ENCODE measurements around the gene WDR86. TPM values are rescaled to one million over a fixed set of nuclear protein-coding genes. Genes with fewer than 3 reads are reported as not detected.

Gene WDR86
- total RNA-seq, 1 donor from 2014 or later: 82.9 TPM

- H3K36me3 Mint-ChIP-seq (ENCODE audit: insufficient read depth): peaks cover 6% of the 10 kb centered on the region
These were observed 19.9 kb downstream of the WDR86 start for GRCh38 chr7:151389768-151390597.

GRCh38 chr7:151389096-151389767, 20.6 kb downstream of the WDR86 start:
- Mint-ChIP-seq H3K4me1 (ENCODE audit: low read depth) (no peaks in the 10 kb centered on the region), H3K27ac (no peak overlapping the region), H3K4me3 (ENCODE audit: low read depth) (no peak overlapping the region), H3K36me3 (ENCODE audit: insufficient read depth) (peaks cover 12% of the 10 kb centered on the region), H3K27me3 (peaks cover 6% of the 10 kb centered on the region), H3K9me3 (ENCODE audit: low read depth) (no peaks in the 10 kb centered on the region)
- TF ChIP-seq CTCF (IDR thresholded peaks at IDR 0.05; ENCODE audit: unreplicated experiment): no peak
- no peak for DNase-seq (ENCODE audit: low spot score, unreplicated experiment)

More at GRCh38 chr7:151389768-151390597, 19.9 kb downstream of the WDR86 start:
- H3K4me1 Mint-ChIP-seq (ENCODE audit: low read depth): no peaks in the 10 kb centered on the region
- no peak for TF ChIP-seq CTCF (IDR thresholded peaks at IDR 0.05; ENCODE audit: unreplicated experiment)
- no peak overlapping the region for H3K27ac Mint-ChIP-seq
- H3K9me3 Mint-ChIP-seq (ENCODE audit: low read depth): no peaks in the 10 kb centered on the region
- no peaks in the 10 kb centered on the region for H3K27me3 Mint-ChIP-seq
- H3K4me3 Mint-ChIP-seq (ENCODE audit: low read depth): no peak overlapping the region
- no peak for DNase-seq (ENCODE audit: low spot score, unreplicated experiment)

GRCh38 chr7:151388430-151388829, 21.4 kb downstream of the WDR86 start:
- peaks cover 14% of the 10 kb centered on the region for H3K27me3 Mint-ChIP-seq
- peaks cover 20% of the 10 kb centered on the region for H3K36me3 Mint-ChIP-seq (ENCODE audit: insufficient read depth)
- DNase-seq (ENCODE audit: low spot score, unreplicated experiment): no peak
- no peak for TF ChIP-seq CTCF (IDR thresholded peaks at IDR 0.05; ENCODE audit: unreplicated experiment)
- H3K9me3 Mint-ChIP-seq (ENCODE audit: low read depth): no peaks in the 10 kb centered on the region
- H3K27ac Mint-ChIP-seq: no peak overlapping the region
- H3K4me1 Mint-ChIP-seq (ENCODE audit: low read depth): no peaks in the 10 kb centered on the region
- no peak overlapping the region for H3K4me3 Mint-ChIP-seq (ENCODE audit: low read depth)

- DNase-seq (ENCODE audit: low spot score, unreplicated experiment): no peak
- peaks cover 21% of the 10 kb centered on the region for H3K36me3 Mint-ChIP-seq (ENCODE audit: insufficient read depth)
- no peaks in the 10 kb centered on the region for H3K9me3 Mint-ChIP-seq (ENCODE audit: low read depth)
- TF ChIP-seq CTCF (IDR thresholded peaks at IDR 0.05; ENCODE audit: unreplicated experiment): no peak
- H3K27me3 Mint-ChIP-seq: peaks cover 15% of the 10 kb centered on the region
- H3K27ac Mint-ChIP-seq: no peak overlapping the region
- no peak overlapping the region for H3K4me3 Mint-ChIP-seq (ENCODE audit: low read depth)
- H3K4me1 Mint-ChIP-seq (ENCODE audit: low read depth): no peaks in the 10 kb centered on the region
These were observed 21.9 kb downstream of the WDR86 start for GRCh38 chr7:151388007-151388297.

- no peak overlapping the region for H3K4me3 Mint-ChIP-seq (ENCODE audit: low read depth)
- no peak for TF ChIP-seq CTCF (IDR thresholded peaks at IDR 0.05; ENCODE audit: unreplicated experiment)
- peaks cover under 1% of the 10 kb centered on the region for H3K4me1 Mint-ChIP-seq (ENCODE audit: low read depth)
- H3K9me3 Mint-ChIP-seq (ENCODE audit: low read depth): no peaks in the 10 kb centered on the region
- no peak overlapping the region for H3K27ac Mint-ChIP-seq
- DNase-seq (ENCODE audit: low spot score, unreplicated experiment): no peak
- peaks cover 23% of the 10 kb centered on the region for H3K36me3 Mint-ChIP-seq (ENCODE audit: insufficient read depth)
- H3K27me3 Mint-ChIP-seq: peaks cover 19% of the 10 kb centered on the region
These were observed 22.5 kb downstream of the WDR86 start for GRCh38 chr7:151387161-151388006.
